COR-L47 (cell line): ENCODE data around the gene SCYL2.
"Not testable (repeated sequence)": the region's sequence is repeated elsewhere in the genome, so short reads cannot be mapped to it uniquely, and the experiment has no call there.

ENCODE experiments used
- DNase-seq: peaks from one replicate; lab custom pipeline; 2025; lab: John Stamatoyannopoulos, UW

SCYL2 gene

DNA sequence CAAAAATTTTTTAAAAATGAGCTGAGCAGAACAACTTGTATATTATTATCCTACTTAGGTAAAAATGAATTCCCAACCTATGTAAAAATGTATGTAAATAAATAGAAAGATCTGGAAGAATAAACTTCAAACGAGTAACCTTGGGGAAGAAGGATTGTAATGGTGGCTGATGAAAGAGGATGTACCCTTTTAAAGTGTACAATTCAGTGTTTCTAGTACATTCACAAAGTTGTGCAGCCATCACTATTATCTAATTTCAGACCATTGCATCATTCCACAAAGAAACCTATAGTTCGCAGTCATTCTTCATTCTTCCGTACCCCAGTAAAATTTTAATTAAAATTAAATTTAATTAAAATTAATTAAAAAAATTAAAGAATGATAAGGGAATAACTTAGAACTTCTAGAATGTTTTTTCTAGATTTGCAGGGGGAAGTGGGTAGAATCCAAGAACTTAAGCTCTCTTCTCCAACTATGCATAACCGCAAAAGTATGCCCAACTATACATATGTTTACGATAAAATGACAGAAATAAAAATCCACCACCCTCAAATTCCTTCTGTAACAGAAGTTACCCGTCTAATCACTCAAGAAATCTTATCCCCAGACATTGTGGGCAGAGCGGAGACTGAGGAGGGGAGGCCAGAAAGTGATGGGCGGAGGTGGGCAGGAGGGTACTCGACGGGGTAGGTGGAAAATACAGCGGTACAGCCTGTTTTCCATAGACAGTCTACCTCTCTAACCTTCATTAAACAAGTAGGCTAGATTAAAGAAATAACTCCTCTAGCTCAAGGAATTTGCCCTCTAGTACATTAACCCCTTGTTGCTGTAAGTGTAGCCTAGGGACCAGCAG is 1.0 kb upstream of the SCYL2 start:
- no peak for DNase-seq

DNA sequence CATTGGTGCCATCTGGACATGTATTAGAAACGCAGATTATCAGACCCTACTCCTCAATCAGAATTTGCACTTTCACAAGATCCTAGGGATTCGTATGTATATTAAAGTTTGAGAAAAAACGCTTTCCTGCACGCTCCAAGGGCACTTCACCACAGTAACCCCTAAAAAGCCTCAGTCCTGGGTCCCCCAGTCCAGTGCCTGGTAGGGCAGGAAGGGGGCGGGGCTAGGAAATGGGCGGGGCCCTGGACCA is 467 bp upstream of the SCYL2 start:
- DNase-seq = no peak

DNA sequence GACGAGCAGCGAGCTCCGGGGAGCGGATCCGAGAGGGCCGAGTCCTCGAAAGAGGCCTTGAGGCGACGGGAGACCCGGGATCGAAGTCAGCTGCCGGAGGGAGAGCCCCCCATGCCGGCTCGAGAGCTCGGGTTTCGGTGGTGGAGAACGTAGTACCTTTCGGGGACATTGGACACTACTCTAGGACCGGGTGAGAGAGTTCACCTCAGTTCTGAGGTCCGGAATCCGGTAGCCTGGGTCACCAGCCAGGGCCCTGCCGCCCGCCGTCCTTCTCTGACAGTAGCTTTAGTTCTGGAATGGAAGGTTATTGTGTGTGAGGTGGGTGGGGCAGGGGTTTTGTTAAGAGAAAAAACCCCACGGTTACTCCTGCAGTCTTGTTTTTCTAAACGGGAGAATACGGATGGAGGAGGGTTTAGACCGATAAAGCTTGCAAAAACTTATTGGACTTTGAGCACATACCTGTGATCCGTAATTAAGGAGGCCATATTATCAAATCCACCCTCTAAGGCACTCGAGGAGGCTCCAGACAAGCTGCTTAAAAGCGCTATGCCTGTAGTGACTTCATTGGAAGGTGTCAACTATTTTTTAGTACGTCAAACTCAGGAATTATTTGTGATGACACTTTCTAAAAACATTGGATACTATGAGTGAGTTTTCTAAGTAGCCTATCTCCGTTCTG is 765 bp downstream of the SCYL2 start:
- no peak for DNase-seq

DNA sequence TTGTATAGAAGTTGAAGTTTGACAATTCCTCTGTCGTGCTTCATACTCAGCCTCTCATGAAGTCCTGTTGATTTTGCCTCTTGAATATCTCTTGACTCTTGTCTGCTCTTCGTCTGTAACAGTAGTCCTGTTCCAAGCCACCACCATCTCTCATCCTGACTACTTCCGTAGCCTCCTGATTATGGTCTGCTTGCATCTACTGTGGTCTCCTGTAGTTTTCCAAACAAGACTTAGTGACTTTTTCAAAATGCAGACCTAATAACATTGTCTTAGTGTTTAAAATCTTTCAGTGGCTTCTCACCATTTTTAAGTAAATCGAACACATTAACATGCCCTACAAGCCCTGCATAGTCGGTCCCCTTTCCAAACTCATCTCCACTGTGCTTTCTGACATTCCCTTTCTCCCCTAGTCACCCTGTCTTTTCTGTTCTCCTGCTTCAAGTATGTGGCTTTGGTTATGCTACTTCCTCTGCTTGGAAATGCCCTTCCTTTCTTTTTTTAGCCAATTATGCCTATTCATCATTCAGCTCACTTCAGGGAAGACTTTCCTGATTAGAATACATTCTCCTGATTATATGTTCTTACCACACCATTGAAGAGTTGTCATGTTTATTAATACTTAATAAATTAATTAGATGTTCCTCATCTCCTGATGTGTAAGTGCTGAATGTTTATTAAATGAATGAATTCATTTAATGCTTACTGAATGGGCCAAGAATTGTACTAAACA is 2.0 kb downstream of the SCYL2 start:
- DNase-seq = no peak

DNA sequence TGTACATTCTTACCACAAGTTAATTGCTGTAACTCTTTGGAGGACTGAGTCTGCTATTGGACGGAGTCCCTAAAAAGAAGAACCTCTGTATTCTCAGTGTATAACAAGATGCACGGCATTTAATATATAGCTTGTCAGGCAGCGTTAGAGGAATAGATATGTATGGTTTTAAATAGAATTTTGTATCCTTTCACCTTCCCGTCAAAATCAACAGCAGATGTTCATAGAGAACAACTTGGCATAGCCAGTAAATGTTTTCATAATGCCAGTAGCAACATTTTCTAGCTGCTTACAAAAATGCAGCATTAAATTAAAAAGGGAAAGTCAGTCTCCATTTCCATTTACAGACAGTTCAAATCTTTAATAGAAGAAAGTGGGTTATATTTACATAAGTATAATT is 6.8 kb downstream of the SCYL2 start:
- DNase-seq = no peak

DNA sequence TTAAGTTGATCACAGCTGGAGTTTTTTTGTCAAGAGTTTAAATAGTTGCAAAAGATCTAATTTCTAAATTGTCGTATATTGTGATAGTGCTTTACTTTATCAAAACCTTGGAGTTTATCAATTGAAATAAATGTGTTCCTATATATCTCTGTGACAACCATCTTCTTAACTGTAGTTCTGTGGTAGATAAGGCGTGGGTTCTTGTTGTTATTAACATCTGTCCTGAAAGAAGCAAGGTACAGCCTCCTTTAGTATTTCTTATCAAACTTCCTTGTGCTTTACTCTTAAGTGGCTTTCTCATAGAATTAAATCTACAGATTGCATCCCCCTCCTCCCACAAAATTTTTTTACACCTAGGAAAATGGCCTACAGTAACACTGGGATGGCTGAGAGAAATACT is 7.3 kb downstream of the SCYL2 start:
- DNase-seq = no peak

DNA sequence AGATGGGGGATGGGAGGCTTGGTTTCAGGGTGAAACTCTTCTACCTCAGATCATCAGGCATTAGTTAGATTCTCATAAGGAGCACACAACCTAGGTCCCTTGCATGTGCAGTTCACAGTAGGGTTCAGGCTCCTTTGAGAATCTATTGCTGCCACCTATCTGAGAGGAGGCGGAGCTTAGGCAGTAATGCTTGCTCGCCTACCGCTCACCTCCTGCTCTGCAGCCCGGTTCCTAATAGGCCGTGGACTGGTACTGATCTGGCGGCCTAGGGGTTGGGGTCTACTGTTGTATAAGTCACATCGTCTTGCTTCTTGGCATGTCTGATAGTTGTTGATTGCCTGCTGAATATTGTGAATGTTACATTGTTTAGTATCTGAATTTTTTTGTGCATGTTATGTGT is 12.2 kb downstream of the SCYL2 start:
- no peak for DNase-seq

DNA sequence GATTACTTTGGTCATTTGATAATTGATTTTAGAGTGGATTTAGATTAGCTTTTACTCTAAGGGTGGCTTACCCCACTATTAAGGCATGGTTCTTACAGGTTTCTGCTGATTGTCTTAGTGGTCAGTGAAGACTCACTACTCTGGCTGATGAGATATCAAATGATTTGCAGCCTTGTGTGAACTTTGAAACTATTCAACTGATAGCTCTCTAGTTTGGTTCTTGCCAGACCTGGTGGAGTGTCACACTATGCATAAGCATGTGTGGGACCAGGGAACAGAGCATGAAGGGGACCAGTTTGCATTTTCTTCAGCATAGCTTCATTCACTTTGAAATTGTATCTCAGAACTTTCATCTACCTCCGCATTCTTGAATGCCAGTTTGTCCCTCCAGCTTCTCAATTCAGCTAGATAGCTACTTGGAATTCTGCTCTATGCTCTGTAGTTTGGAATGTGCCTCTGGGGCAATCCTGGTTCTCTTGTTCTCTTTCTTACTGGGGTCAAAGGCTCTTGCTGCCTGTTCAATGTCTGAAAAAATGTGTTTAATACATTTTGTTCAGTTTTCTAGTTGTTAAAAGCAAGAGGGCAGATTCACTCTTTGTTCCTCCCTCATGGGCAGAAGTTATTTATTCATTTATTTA is 12.7 kb downstream of the SCYL2 start:
- no peak for DNase-seq

DNA sequence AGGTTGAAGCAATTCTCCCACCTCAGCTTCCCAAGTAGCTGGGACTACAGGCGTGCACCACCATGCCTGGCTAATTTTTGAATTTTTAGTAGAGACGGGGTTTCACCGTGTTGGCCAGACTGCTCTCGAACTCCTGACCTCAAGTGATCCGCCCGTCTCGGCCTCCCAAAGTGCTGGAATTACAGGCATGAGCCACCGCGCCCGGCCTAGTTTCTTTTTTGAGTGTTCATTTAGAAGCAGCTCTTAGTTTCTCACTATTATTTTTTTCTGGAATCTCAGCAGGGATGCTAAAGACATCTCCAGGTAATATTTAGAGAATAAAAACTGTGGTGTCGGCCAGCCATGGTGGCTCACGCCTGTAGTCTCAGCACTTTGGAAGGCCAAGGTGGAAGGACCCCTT is 17.6 kb downstream of the SCYL2 start:
- not testable (repeated sequence) for DNase-seq

DNA sequence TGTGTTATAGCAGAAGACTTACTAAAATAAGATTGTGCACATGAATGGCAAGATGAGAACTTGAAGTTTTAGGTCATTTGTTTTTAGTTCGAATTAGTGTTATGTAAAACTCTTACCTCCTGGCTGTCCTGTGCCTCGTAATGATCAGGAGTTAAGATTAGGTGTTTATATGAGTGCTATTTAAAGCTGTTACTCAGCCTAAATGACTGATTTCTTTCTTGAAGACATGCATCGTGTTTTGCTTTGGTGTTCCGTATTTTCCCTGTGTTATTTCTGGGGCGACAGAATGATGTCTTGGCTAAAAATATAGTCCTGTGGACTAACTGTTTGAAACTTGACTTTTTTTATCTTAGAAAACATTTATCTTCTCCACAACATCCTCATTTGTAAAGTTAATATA is 22.1 kb downstream of the SCYL2 start:
- no peak for DNase-seq

DNA sequence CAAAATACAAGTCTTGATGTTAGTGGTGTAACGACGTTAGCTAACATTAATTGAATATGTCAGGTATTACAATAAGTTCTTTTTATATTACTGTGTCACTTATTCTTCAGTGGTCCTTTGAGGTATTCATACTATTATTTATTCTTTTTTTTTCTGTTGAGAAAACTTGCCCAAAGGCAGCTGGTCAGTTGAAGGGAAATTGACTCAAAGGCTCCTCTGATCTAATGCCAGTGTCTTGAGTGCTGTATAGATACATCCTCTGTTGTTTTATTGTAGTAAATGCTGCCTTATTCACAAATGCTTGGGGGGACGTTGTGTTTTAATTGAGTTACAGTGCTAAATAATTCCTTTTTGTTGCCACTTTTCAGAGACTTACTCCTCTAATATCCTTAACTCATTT is 23.0 kb downstream of the SCYL2 start:
- no peak for DNase-seq

DNA sequence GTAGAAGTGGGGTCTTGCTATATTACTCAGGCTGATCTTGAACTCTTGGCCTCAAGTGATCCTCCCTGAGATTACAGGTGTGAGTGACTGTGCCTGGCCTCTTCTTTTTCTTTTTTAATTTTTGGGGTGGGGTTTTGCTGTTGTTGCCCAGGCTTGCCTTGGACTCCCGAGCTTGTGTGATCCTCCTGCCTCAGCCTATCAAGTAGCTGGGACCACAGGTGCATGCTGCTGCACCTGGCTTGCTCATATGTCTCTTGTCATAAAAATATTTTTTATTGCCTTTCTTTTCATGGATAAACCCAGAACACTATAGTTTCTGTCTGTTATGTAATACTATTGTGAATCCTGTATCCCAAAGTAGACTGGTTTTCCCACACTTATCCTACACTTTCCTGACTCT is 26.0 kb downstream of the SCYL2 start:
- no peak for DNase-seq

DNA sequence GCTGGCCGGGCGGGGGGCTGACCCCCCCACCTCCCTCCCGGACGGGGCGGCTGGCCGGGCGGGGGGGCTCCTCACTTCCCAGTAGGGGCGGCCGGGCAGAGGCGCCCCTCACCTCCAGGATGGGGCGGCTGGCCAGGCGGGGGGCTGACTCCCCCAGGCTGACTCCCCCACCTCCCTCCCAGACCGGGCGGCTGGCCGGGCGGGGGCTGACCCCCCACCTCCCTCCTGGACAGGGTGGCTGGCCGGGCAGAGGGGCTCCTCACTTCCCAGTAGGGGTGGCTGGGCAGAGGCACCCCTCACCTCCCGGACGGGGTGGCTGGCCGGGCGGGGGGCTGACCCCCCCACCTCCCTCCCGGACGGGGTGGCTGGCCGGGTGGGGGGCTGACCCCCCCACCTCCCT is 27.4 kb downstream of the SCYL2 start:
- DNase-seq = not testable (repeated sequence)

DNA sequence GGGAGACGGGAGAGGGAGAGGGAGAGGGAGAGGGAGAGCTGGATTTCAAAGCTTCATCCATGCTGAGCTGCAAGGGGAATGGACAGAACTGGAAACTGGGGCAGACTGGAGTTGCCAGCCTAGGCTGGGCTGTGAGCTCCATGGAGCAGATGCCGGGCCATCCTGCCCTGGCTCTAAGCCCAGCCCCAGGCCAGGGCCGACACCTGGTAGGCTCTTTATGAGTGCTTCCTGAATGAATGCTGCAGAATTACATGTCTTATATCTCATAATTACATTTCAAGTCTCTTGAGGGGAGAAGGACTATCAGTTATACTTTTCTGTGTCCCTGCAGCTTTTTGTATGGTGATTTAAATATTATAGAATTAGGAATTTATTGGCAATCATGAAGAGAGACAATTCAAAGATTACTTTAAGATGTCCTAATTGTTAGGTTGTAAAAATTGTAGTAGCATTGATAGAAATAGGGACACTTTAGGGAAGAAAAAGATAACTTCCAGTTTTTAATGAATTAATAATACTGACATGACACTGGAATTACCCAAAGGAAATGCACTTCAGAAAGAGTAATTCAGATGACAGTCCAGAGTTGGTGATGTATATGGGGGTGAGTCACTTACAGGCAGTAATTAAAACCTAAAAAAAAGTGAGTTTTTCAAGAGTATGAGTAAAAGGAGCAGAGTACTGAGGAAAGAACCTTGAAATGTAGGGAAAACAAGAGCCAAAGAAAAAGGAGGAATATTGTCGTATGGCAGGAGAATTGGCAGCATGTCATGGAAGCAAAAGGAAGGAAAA is 29.0 kb downstream of the SCYL2 start:
- no peak for DNase-seq

DNA sequence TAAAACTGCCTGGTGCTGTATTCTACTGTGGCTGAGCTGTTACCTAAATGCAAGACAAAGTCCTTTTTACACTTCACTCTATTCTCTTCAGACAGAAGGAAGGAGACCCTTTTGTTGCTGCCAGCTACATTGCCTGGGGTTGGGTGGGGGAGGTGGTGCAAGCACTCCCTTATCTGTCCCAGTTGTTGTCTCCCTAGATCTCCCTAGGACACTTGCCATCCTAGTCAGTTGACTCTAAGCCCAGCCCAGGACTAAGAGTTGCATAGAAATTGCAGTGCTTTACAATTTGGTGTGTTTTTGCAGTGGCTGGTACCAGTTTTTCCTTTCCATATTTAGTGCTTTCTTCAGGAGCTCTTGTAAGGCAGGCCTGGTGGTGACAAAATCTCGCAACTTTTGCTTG is 35.1 kb downstream of the SCYL2 start:
- DNase-seq = no peak

DNA sequence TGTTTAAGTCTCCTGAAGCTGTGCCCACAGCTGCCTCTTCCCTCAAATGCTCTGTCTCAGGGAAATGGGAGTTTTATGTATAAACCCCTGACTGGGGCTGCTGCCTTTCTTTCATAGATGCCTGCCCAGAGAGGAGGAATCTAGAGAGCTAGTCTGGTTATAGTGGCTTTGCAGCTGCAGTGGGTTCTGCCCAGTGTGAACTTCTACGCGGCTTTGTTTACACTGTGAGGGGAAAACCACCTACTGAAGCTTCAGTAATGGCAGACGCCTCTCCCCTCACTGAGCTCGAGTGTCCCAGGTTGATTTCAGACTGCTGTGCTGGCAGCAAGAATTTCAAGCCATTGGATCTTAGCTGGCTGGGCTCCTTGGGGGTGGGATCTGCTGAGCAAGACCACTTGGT is 36.9 kb downstream of the SCYL2 start:
- DNase-seq = no peak

DNA sequence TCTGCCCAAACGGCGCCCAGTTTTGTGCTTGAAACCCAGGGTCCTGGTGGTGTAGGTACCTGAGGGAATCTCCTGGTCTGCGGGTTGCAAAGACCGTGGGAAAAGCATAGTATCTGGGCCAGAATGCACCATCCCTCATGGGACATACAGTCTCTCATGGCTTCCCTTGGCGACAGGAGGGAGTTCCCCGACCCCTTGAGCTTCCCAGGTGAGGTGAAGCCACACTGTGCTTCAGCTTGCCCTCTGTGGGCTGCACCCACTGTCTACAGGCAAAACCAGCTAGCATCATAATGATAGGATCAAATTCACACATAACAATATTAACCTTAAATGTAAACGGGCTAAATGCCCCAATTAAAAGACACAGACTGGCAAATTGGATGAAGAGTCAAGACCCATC is 37.4 kb downstream of the SCYL2 start:
- not testable (repeated sequence) for DNase-seq

DNA sequence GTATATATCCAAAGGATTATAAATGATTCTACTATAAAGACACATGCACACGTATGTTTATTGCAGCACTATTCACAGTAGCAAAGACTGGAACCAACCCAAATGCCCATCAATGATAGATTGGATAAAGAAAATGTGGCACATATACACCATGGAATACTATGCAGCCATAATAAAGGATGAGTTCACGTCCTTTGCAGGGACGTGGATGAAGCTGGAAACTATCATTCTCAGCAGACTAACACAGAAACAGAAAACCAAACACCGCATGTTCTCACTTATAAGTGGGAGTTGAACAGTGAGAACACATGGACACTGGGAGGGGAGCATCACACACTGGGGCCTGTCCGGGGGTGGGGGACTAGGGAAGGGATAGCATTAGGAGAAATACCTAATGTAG is 41.2 kb downstream of the SCYL2 start:
- not testable (repeated sequence) for DNase-seq

DNA sequence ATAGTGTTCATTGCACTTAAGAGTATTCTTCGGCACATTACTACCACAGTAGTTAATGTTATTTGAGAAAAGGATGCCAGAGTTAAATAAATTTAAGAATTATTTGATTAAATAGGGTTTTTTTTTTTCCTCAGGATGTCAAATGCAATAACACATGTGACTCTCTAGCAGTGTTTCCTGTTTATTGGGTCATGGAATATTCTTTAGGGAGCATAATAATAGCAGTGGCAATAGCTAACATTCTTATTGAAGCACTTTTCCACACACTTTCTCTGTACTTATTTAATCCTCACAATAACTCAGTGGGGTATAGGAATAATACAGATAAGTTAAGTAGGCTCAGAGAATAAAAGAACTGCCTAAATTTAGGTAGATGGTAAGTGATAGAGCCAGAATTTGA is 44.3 kb downstream of the SCYL2 start:
- no peak for DNase-seq

DNA sequence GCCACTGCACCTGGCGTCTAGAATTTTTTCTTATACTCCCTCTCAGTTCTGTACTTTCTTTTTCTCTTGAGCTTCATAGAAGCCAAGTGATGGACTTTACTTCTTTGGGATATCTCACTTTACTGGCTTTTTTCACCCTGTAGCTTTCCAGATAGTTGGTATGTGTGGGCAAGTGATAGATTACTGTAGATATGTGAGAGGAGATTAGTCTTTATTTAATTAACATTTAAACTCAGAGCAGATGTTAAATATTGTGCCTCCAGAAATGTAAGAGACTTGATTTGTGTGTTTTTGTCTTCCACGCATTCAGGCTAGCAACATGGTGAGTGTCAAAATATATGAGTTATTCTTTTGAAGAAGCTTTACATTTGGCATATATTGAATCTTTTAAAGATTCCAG is 50.4 kb downstream of the SCYL2 start:
- no peak for DNase-seq

DNA sequence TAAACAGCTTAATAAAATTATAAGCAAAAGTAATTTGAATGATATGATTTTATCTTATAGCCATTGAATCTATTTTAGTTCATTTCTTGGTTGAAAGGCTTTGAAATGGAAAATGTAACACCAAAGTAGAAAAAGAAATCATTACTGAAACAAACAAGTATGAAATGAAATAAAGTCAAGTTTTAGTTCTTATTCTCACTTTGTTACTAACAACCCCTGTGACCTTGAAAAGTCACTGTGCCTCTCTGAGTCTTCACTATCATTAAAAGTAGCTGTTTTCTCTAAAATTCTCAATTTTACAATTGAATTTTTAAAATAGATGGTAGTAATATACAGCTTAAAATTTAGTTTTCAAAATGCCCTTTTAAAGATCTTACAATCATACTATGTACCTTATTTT is 57.5 kb downstream of the SCYL2 start:
- no peak for DNase-seq

DNA sequence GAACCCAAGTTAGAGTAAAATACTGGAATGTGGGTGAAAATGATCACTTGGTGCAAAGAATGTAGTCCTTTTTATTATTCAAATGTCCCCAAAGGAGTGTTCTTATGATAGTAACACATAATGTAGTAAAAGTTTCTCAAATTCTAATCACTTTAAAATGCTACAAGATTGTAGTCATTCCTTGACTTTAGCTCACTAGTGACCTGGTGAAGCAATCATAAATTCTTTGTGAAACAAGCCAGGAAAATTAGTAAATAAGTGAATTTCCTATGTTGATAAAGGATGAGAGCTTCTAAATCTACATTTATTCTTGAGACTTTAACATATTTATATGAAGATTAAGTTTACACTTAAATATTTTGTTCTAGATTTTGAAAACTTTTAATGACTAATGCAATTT is 59.2 kb downstream of the SCYL2 start:
- DNase-seq = no peak
